SK-N-SH treated with all-trans-retinoic acid at 6 μM for 48 hours (cell line): ENCODE results near the gene ADAM23.

Experiments
- ATAC-seq: fragments of 200-7000 bp; cut with Tn5 transposase; 3 replicates; pipeline ENCODE4 v1.9.1; 2020; ENCODE audit warnings: mild to moderate bottlenecking, moderate library complexity
- ARNTL ChIP-seq: fragments of 450-650 bp; formaldehyde crosslinking; IDR thresholded peaks from 2 replicates; pipeline ENCODE4 v1.5.0; 2020; ENCODE audit warnings: low read depth, mild to moderate bottlenecking, moderate library complexity, borderline replicate concordance
- BACH2 ChIP-seq: fragments of 250-450 bp; sonication (Bioruptor Pico); IDR thresholded peaks from 2 replicates; pipeline ENCODE4 v1.9.0; 2021; ENCODE audit warnings: mild to moderate bottlenecking, borderline replicate concordance
- CREB5 ChIP-seq: fragments of 250-450 bp; sonication (Bioruptor Pico); IDR thresholded peaks from 2 replicates; pipeline ENCODE4 v1.5.1; 2020; ENCODE audit warnings: low read depth, mild to moderate bottlenecking, moderate library complexity
- CSDC2 ChIP-seq: fragments of 250-450 bp; sonication (Bioruptor Pico); IDR thresholded peaks from 2 replicates; pipeline ENCODE4 v1.5.0; 2020; ENCODE audit warnings: mild to moderate bottlenecking, moderate library complexity
- CSRNP3 ChIP-seq: fragments of 250-450 bp; sonication (Bioruptor Pico); IDR thresholded peaks from 2 replicates; pipeline ENCODE4 v1.5.1; 2021; ENCODE audit warnings: mild to moderate bottlenecking, moderate library complexity
- ESRRG ChIP-seq: fragments of 250-450 bp; sonication (Bioruptor Pico); IDR thresholded peaks from 2 replicates; pipeline ENCODE4 v1.6.1; 2021; ENCODE audit warnings: mild to moderate bottlenecking
- GLIS3 ChIP-seq: fragments of 250-450 bp; sonication (Bioruptor Pico); IDR thresholded peaks from 2 replicates; pipeline ENCODE4 v1.5.0; 2020; ENCODE audit warnings: mild to moderate bottlenecking, moderate library complexity
- ISL1 ChIP-seq: fragments of 250-450 bp; sonication (Bioruptor Pico); IDR thresholded peaks from 2 replicates; pipeline ENCODE4 v2.1.2; 2022; ENCODE audit warnings: mild to moderate bottlenecking, moderate library complexity
- OSR1 ChIP-seq: fragments of 250-450 bp; sonication (Bioruptor Pico); IDR thresholded peaks from 2 replicates; pipeline ENCODE4 v1.8.0; 2022; ENCODE audit warnings: moderate library complexity, mild to moderate bottlenecking, inconsistent platforms
- PATZ1 ChIP-seq: fragments of 250-450 bp; sonication (Bioruptor Pico); IDR thresholded peaks from 2 replicates; pipeline ENCODE4 v1.8.0; 2020; ENCODE audit warnings: mild to moderate bottlenecking, moderate library complexity, borderline replicate concordance
- POU6F1 ChIP-seq: fragments of 250-450 bp; sonication (Bioruptor Pico); IDR thresholded peaks from 2 replicates; pipeline ENCODE4 v1.8.0; 2021; ENCODE audit warnings: low read depth, mild to moderate bottlenecking, moderate library complexity, borderline replicate concordance
- PPARA ChIP-seq: fragments of 250-450 bp; sonication (Bioruptor Pico); IDR thresholded peaks from 2 replicates; pipeline ENCODE4 v1.5.0; 2020; ENCODE audit warnings: mild to moderate bottlenecking, borderline replicate concordance
- RARB ChIP-seq: fragments of 250-450 bp; sonication (Bioruptor Pico); IDR thresholded peaks from 2 replicates; pipeline ENCODE4 v1.8.0; 2021; ENCODE audit warnings: mild to moderate bottlenecking, moderate library complexity
- TCF4 ChIP-seq: fragments of 250-450 bp; sonication (Bioruptor Pico); IDR thresholded peaks from 2 replicates; pipeline ENCODE4 v1.8.0; 2021; ENCODE audit warnings: mild to moderate bottlenecking, moderate library complexity, borderline replicate concordance
- TOX ChIP-seq: fragments of 250-450 bp; sonication (Bioruptor Pico); IDR thresholded peaks from 2 replicates; pipeline ENCODE4 v1.8.0; 2021; ENCODE audit warnings: mild to moderate bottlenecking, moderate library complexity, borderline replicate concordance
- TSHZ2 ChIP-seq: fragments of 250-450 bp; sonication (Bioruptor Pico); IDR thresholded peaks from 2 replicates; pipeline ENCODE4 v1.5.0; 2020; ENCODE audit warnings: mild to moderate bottlenecking, moderate library complexity
- ZC3H10 ChIP-seq: fragments of 250-450 bp; sonication (Bioruptor Pico); IDR thresholded peaks from 2 replicates; pipeline ENCODE4 v1.5.1; 2021; ENCODE audit warnings: mild to moderate bottlenecking, moderate library complexity
- ZFP3 ChIP-seq: fragments of 250-450 bp; sonication (Bioruptor Pico); IDR thresholded peaks from 2 replicates; pipeline ENCODE4 v1.5.0; 2020; ENCODE audit warnings: mild to moderate bottlenecking, moderate library complexity
- ZFP30 ChIP-seq: fragments of 450-650 bp; formaldehyde crosslinking; IDR thresholded peaks from 2 replicates; pipeline ENCODE4 v1.5.0; 2022; ENCODE audit warnings: mild to moderate bottlenecking, moderate library complexity
- ZNF70 ChIP-seq: fragments of 450-650 bp; formaldehyde crosslinking; IDR thresholded peaks from 2 replicates; pipeline ENCODE4 v1.5.0; 2020; ENCODE audit warnings: mild to moderate bottlenecking, moderate library complexity
- ZNF8 ChIP-seq: fragments of 450-650 bp; formaldehyde crosslinking; IDR thresholded peaks from 2 replicates; pipeline ENCODE4 v1.5.0; 2020; ENCODE audit warnings: mild to moderate bottlenecking, moderate library complexity

The ADAM23 gene

GRCh38 chr2:206597717-206598218, 154.4 kb downstream of the ADAM23 start:
- TF ChIP-seq POU6F1 (CRISPR knock-in tag) (no peak), ARNTL (no peak), OSR1 (CRISPR knock-in tag) (no peak), PATZ1 (no peak), TOX (CRISPR knock-in tag) (no peak), ZNF8 (CRISPR knock-in tag) (no peak), BACH2 (no peak), CREB5 (CRISPR knock-in tag) (no peak), PPARA (no peak), GLIS3 (no peak), ZNF70 (CRISPR knock-in tag) (no peak), ESRRG (CRISPR knock-in tag) (no peak), TCF4 (no peak), CSRNP3 (no peak), ZFP3 (CRISPR knock-in tag) (no peak), TSHZ2 (no peak), RARB (CRISPR knock-in tag) (no peak)
- TF ChIP-seq, all 23 proteins: peak for 0
- ATAC-seq: no peak

- no peak for ATAC-seq
- TF ChIP-seq TOX (CRISPR knock-in tag): no peak
- TF ChIP-seq PPARA: no peak
- TF ChIP-seq CSDC2 (CRISPR knock-in tag): no peak
These were observed 159.9 kb downstream of the ADAM23 start for GRCh38 chr2:206603243-206603642.

GRCh38 chr2:206610451-206610850, 167.1 kb downstream of the ADAM23 start:
- no peak for ATAC-seq
- TF ChIP-seq ZC3H10 (CRISPR knock-in tag) (no peak), CSRNP3 (no peak), CSDC2 (CRISPR knock-in tag) (no peak), ZNF8 (CRISPR knock-in tag) (no peak), RARB (CRISPR knock-in tag) (no peak), PPARA (no peak), POU6F1 (CRISPR knock-in tag) (no peak), TOX (CRISPR knock-in tag) (no peak), ARNTL (no peak), GLIS3 (no peak), ESRRG (CRISPR knock-in tag) (no peak), OSR1 (CRISPR knock-in tag) (no peak), ISL1 (CRISPR knock-in tag) (no peak), CREB5 (CRISPR knock-in tag) (no peak), BACH2 (no peak), ZFP3 (CRISPR knock-in tag) (no peak), ZFP30 (CRISPR knock-in tag) (no peak)
